Hepatic stellate cell (primary cell): Measurements from ENCODE around the gene DLK2.
"Not testable (repeated sequence)": the region's sequence is repeated elsewhere in the genome, so short reads cannot be mapped to it uniquely, and the experiment has no call there.

Source experiments
- DNase-seq: peaks from one replicate; pipeline ENCODE4 v3.0.0; 2011; ENCODE audit warnings: low spot score

The DLK2 gene

DNA sequence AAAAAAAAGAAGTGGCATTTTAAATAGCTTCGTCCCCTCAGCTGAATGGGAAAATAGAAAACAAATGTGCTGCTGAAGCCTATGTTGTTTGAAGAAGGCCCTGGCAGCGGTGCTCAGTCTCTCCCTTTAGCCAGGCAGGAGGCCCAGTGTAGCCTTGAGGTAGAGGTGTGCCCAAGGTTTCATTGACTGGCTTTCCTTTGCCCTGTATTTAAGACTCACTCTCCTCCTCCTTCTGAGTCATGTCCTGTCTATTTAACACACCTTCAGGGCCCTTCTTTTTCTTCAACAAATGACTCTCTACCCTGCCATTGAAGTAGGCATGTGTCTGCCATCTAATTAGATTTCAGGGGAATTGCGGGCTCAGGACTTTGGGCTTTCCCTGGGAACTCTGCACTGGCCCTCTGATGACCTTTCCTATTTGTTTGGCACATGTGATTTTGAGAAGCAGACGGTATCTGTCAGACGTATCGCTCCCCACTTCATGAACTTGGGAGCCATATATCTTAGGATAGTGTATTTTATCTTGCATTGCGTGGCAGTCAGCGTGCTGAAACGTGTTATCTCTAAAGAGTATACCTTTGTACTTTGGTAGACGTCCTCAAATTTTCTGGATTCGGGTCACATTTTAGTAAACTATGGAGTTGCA lies 26.4 kb upstream of the DLK2 start:
- DNase-seq = no peak

GRCh38 chr6:43481075-43481474 lies 25.7 kb upstream of the DLK2 start:
- no peak for DNase-seq

GRCh38 chr6:43478008-43478372 lies 22.6 kb upstream of the DLK2 start:
- DNase-seq = peak; percentile 34

- peak; percentile 85 for DNase-seq
These were observed 22.1 kb upstream of the DLK2 start, which contains the start of gene TJAP1 for GRCh38 chr6:43477235-43478007. Gene TJAP1 (plus strand): TSS chr6:43477570. CDS start chr6:43499002, 21,432 bp downstream.

GRCh38 chr6:43476746-43477145 lies 21.4 kb upstream of the DLK2 start:
- DNase-seq = no peak

DNA sequence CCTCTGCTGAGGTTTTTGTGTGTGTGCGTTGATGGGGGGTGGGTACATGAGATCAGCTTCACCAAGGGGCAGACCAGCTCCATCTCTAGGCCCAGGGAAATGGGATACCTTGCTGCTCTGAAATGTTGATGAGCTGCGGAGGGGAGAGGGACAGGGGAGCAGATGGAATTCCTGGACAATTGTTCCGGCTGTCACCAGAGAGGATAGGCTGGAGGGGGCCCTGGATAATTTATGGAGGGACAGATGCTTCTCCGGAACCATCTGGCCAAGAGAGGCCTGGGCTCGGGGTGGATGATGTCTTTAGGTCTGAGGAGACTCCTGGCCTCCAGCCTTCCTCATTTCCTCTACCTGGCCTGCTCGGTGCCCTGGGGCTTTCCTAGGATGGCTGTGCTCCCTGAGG lies 20.2 kb upstream of the DLK2 start:
- DNase-seq = no peak

- no peak for DNase-seq
These were observed 17.2 kb upstream of the DLK2 start for GRCh38 chr6:43472515-43472914.

DNA sequence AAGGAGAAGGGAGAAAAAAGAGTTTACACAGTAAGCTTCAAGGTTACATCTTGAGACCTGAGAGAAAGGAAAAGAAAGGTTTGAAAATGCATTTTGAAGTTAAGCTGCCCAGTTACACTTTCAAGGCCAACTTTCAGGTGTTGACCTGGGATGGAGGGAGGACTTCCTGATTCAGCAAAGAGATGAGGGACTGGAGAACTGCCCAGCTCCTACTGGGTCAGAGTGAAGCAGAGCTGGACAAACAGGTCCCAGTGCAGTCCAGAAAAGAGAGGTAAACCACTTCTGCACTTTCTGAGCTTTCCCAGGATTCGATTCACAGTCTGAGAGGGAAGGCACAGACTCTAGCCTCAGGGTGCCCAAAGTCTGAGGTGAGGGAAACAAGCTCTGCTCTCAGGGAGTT lies 16.1 kb upstream of the DLK2 start:
- no peak for DNase-seq

DNA sequence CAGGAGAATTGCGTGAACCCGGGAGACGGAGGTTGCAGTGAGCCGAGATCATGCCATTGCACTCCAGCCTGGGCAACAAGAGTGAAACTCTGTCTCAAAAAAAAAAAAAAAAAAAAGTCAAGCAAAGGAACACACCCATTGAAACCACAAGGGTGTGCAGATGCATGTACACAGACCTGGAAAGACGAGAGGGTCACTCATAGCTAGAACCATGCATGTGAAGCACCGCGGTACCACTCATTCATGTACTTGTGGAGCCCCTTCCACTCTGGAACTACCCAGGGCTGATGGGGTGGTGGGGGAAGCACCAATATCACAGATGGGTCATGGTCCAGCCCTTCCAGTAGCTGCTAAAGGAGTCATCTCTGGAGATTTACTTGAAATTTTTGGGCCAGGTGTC lies 14.6 kb upstream of the DLK2 start:
- no peak for DNase-seq

DNA sequence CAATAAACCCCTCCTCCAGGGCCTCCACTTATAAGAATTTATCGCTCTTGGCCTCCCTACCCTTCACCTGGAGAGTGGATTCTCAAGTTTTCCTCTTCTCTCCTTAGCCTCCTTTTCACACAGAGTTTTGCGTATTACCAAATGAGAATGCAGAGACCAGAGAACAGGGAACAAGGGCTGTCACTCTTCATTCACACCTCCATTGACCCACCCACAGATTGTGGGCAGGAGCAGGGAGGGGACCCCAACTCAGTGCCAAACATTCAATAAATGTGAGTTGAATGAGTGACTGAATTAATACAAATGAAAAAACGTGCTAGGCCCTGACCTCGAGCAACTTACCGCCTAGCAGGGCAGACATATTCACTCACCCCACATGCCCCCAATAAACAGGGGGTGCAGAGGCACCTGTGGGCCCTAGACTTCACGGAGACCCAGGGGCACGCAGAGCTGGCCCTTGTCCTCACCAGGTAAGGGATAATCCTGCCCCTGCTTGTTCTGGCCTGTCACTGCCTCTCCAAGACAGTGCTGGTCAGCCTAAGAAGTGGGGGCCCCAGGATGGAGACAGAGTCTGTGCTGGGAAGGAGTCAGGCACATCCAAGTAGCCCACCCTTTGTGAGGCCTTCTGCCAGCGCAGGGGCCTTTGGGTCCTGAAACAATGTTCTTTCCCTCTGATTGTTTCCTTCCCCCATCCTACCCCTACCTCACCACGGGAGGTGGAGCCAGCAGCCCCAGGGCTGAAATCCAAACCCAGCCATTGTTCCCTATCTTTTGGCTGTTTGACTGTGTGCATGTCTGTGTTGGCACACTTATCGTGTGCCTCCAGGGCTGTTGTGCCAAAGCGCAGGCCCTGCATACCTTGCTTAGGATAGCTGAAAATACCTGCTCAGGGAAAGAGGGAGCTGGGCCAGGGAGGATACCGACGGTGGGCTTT lies 13.7 kb upstream of the DLK2 start:
- DNase-seq = no peak

- DNase-seq = no peak
These were observed 12.9 kb upstream of the DLK2 start for GRCh38 chr6:43468240-43468639.

DNA sequence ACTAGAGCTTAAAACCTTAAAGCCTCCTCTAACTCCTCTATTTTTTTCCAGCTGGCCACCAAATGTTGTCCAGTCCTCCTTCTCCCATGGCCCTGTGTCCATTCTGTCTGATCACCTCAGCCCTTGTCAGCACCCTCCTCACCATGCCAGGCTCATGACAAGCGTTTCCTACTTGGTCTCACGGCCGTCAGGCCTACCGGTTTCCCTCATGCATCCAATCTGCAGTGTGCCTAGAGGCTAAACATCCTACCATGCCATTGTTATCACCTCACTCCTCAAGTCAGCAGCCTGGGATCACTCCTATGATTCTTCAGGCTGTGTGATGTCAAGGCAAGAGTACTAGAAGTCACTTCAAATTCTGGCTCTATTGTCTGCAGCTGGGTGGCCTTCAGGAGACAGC lies 12.4 kb upstream of the DLK2 start:
- DNase-seq = no peak

DNA sequence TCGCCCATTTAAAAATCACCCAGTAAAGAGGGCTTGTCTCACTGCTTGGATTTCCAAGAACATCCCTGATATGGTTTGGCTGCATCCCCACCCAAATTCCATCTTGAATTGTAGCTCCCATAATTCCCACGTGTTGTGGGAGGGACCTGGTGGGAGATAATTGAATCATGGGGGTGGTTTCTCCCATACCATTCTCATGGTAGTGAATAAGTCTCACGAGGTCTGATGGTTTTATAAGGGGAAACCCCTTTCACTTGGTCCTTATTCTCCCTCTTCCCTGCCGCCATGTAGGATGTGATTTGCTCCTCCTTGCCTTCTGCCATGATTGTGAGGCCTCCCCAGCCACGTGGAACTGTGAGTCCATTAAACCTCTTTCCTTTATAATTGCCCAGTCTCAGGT lies 11.9 kb upstream of the DLK2 start:
- DNase-seq = not testable (repeated sequence)

DNA sequence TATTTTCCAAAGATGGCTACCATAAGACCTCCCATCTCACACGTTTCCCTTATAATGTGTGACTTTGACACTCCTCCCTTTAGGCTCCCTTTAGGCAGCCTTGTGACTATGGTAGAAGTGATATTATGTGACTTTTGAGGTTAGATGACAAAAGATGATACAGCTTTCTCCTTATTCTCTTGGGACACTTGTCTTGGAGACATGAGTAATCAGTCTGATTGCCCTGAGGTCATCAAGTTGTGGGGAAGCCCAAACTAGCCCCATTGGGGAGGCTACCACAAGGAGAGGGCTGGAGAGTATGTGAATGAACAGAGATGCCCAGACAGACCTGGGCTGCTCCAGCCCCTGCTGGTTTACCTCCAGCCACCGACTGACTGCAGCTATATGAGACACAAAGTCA lies 10.6 kb upstream of the DLK2 start:
- DNase-seq = no peak

DNA sequence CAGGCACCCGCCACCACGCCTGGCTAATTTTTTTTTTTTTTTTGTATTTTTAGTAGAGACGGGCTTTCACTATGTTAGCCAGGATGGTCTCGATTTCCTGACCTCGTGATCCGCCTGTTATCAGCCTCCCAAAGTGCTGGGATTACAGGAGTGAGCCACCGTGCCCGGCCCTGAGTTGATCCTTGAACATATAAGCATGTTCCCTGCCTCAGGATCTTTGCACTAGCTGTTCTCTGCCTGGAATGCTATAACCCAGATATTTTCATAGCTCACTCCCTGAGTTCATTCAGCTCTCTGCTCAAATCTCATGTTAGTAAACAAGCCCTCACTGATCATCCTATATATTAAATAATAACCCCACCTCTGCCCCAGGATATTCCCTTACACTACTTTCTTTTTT lies 9.0 kb upstream of the DLK2 start:
- DNase-seq = no peak

- DNase-seq = no peak
These were observed 6.6 kb upstream of the DLK2 start for GRCh38 chr6:43461936-43462335.

DNA sequence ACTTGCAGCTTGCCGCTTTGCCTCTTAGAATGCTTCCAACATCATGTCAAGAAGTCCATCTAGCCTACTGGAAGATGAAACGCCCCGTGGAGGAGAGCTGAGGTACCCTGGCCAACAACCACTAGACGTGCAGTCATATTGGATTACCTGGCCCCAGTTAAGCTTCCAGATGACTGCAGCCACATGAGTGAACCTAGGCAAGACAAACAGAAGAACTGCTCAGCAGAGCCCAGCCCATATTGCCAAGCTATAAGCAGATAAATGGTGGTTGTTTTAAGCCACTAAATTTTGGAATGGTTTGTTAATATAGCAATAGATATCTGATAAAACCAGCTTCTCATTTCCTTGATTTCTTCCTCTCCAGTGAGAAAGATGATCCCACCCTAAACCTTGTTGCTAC lies 4.7 kb upstream of the DLK2 start:
- DNase-seq = no peak

GRCh38 chr6:43459535-43459934 lies 4.2 kb upstream of the DLK2 start:
- DNase-seq = no peak

GRCh38 chr6:43458154-43458553 lies 2.8 kb upstream of the DLK2 start:
- not testable (repeated sequence) for DNase-seq

DNA sequence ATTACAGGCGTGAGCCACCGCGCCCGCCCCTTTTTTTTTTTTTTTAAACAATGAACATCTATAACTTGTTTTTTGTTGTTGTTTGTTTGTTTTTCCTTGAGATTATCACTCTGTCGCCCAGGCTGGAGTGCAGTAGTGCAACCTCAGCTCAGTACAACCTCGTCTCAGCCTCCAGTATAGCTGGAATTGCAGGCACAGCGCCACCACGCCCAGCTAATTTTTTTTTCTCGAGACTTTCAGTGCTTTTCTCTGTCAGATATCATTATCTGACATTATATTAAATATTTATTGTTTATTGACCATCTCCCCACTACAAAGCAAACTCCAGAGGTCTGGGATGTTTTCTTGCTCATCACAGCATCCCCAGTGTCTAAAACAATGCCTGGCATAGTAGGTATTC lies 2.3 kb upstream of the DLK2 start:
- no peak for DNase-seq

- DNase-seq = peak; percentile 87
These were observed 435 bp downstream of the DLK2 start for GRCh38 chr6:43454696-43455530.

DNA sequence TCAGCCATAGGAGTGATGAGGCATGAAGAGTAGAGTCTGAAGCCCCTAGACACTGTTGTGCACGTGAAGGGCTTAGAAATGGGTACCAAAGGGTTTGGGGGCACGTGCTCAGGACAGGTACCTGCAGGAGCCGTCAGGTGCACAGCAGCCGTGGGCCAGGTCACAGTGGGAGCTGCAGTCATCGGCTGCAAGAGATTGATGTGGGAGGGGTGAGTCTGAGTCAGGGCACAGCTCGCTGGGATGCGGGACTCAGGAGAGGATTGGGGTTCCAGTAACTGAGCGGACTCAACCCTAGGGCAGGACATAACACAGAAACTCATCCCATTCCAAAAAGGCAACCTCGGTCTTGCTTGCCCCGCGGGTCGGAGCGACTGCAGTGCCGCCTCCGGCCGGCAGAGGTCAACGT lies 1.1 kb downstream of the DLK2 start:
- DNase-seq = no peak
